BLaER1 treated with 17β-estradiol and CSF1 and Interleukin-3, amounts not matched to agents 10 nM and 100 nM (cell line): ENCODE measurements around the gene UBE3B.

Experiments
- H3K27ac ChIP-seq, 11 experiments: shearing (Covaris generic); formaldehyde crosslinking; 2 replicates each; pipeline ENCODE4 v1.8.1; 2022
- H3K27me3 ChIP-seq, 11 experiments: shearing (Covaris generic); formaldehyde crosslinking; 2 replicates each; pipeline ENCODE4 v1.8.1; 2022
- H3K36me3 ChIP-seq, 11 experiments: shearing (Covaris generic); formaldehyde crosslinking; 2 replicates each; pipeline ENCODE4 v1.8.1; 2022
- H3K4me1 ChIP-seq, 10 experiments: shearing (Covaris generic); formaldehyde crosslinking; 2 replicates each; pipeline ENCODE4 v1.8.1; 2022
- H3K4me2 ChIP-seq, 11 experiments: shearing (Covaris generic); formaldehyde crosslinking; 2 replicates each; pipeline ENCODE4 v1.8.1; 2022
- H3K4me3 ChIP-seq, 10 experiments: shearing (Covaris generic); formaldehyde crosslinking; 2 replicates each; pipeline ENCODE4 v1.8.1; 2022
- H3K9ac ChIP-seq, 11 experiments: shearing (Covaris generic); formaldehyde crosslinking; 2 replicates each; pipeline ENCODE4 v1.8.1; 2022
- H3K9me3 ChIP-seq, 11 experiments: shearing (Covaris generic); formaldehyde crosslinking; replicated peaks in 1 of 11; 2 replicates each; pipeline ENCODE4 v1.8.1; 2022
- H4K20me1 ChIP-seq, 11 experiments: shearing (Covaris generic); formaldehyde crosslinking; 2 replicates each; pipeline ENCODE4 v1.8.1; 2022
- Cebpa-rat ChIP-seq, 11 experiments: shearing (Covaris generic); IDR thresholded peaks; 2 replicates each; pipeline ENCODE4 v1.8.1; 2022

Gene UBE3B

DNA sequence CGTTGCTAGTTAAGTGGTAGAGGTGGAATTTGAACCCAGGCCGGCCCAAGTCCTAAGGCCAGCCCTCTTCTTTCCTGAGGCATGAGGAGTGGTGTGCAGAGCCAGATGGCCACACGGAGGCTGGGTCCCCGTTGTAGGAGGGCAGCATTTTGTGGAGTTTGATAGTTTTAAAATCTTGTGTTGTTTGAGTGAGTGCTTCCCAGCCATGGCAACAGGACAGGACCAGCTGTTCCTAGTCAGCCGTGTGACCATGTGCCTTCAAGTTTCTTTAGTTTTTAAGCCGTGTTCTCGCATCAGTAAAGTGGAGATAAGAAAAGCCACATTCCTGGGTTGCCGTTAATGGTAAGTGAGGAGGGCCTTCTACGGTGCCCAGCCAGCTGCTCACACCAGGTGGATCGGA lies 44.4 kb downstream of the UBE3B start:
- TF ChIP-seq Cebpa-rat (IDR thresholded peaks at IDR 0.05): no peak
- H3K4me1 ChIP-seq: peaks cover 0 to 6% (median 4%) of the 10 kb centered on the region in 10 experiments; a peak in 10 of 20 replicates
- H3K9me3 ChIP-seq: no peaks in the 10 kb centered on the region
- peaks cover 81 to 97% (median 94%) of the 10 kb centered on the region in 11 experiments for H3K36me3 ChIP-seq
- no peak overlapping the region for H3K4me3 ChIP-seq
- H3K4me2 ChIP-seq: no peak overlapping the region
- H4K20me1 ChIP-seq: peaks cover 0 to 19% (median 0%) of the 10 kb centered on the region in 11 experiments; a peak in 4 of 22 replicates
- no peaks in the 10 kb centered on the region for H3K27me3 ChIP-seq
- no peak overlapping the region for H3K27ac ChIP-seq
- H3K9ac ChIP-seq: no peak overlapping the region

DNA sequence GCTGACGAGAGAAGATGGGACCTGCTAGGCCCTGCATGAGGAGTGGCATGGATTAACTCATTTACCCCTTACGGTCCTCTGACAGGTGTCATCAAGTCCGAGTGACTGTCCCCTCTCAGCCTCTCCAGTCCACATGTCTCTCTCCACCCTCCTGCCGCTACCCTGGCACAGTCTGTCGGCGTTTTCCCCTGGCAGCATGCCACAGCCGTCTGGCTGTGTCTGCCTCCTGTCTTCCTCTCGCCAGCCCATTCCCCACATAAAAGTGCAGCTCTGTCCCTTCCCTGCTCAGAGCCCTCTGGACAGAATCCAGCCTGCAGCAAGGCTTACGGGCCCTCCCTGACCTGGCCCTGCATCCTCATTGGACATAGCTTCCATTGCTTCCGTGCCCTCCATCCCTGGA lies 45.6 kb downstream of the UBE3B start:
- Histone ChIP-seq H3K27ac (no peak overlapping the region), H3K27me3 (no peaks in the 10 kb centered on the region), H3K4me3 (no peak overlapping the region), H3K9me3 (no peaks in the 10 kb centered on the region), H3K36me3 (peaks cover 80 to 97% (median 93%) of the 10 kb centered on the region in 11 experiments), H3K4me1 (peaks cover 0 to 6% (median 4%) of the 10 kb centered on the region in 10 experiments; a peak in 10 of 20 replicates), H3K9ac (no peak overlapping the region), H4K20me1 (peaks cover 0 to 9% (median 0%) of the 10 kb centered on the region in 11 experiments; a peak in 3 of 22 replicates), H3K4me2 (no peak overlapping the region)
- no peak for TF ChIP-seq Cebpa-rat (IDR thresholded peaks at IDR 0.05)

DNA sequence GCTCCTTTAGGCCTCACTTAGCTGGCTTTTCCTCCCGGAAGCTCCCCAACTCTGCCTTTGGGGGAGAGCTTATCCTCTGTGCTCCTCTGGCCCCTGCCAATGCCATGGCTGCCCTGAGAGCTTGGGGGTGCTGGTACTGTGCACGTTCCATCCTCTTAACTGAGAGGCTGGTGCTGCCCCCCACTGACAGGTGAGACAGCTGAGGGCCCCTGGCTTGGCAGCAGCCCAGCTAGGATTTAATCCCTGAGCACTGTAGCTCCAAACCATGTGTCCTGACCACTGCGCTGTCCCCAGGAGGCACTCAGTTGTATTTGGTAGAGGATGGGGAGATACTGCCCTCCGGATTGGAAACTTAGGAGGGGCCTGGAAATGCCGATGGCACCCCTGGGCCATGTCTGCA lies 46.1 kb downstream of the UBE3B start:
- H3K4me1 ChIP-seq: peaks cover 0 to 6% (median 4%) of the 10 kb centered on the region in 10 experiments; a peak in 10 of 20 replicates
- no peak overlapping the region for H3K4me2 ChIP-seq
- H4K20me1 ChIP-seq: peaks cover 0 to 7% (median 0%) of the 10 kb centered on the region in 11 experiments; a peak in 3 of 22 replicates
- H3K9ac ChIP-seq: no peak overlapping the region
- no peaks in the 10 kb centered on the region for H3K27me3 ChIP-seq
- no peak overlapping the region for H3K4me3 ChIP-seq
- H3K36me3 ChIP-seq: peaks cover 79 to 97% (median 92%) of the 10 kb centered on the region in 11 experiments
- TF ChIP-seq Cebpa-rat (IDR thresholded peaks at IDR 0.05): no peak
- H3K9me3 ChIP-seq: no peaks in the 10 kb centered on the region
- no peak overlapping the region for H3K27ac ChIP-seq

DNA sequence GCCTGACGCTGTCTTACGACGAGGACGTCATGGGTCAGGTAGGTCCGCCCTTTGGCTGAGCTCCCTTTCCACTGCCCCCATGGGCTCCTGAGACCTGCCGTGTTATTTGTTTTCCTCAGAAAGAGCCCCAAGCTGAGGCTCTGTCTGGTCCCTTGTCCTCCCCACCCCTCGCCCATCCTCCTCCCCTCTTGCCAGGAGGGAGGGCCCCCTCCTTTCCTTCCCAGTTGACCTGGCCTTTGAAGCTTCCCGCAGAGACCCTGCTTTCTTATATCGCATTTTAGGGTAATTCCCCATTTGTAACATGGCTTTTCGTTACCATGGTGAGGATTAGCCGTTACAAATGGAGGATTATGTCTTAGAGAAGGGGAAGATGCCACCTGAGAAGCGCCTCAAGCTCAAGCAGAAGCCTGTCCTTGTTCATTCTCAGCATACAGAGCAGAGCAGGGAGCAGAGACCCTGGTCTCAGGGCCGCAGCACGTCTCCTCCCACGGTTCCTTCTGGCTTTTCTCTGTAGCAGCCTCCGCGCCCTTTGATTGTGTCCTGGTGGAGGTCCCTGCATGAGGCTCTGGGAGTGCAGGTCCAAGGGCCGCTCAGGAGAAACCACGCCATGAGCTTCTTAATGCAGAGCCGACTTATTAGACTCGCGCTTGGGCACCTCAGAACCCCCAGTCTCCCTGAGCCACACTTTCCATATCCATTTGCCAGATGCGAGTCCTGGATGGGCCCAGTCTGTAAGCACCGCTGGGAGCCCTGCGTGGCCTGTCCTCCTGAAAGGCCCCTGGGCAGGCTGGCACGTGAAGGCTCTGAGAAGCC lies 47.2 kb downstream of the UBE3B start:
- no peak overlapping the region for H3K9ac ChIP-seq
- no peaks in the 10 kb centered on the region for H3K9me3 ChIP-seq
- H3K4me2 ChIP-seq: no peak overlapping the region
- no peak overlapping the region for H3K4me3 ChIP-seq
- peaks cover 0 to 12% (median 0%) of the 10 kb centered on the region in 11 experiments; a peak in 2 of 22 replicates for H4K20me1 ChIP-seq
- H3K4me1 ChIP-seq: peaks cover 0 to 4% (median 0%) of the 10 kb centered on the region in 10 experiments; a peak in 2 of 20 replicates
- peaks cover 78 to 100% (median 94%) of the 10 kb centered on the region in 11 experiments for H3K36me3 ChIP-seq
- no peak overlapping the region for H3K27ac ChIP-seq
- H3K27me3 ChIP-seq: no peaks in the 10 kb centered on the region
- no peak for TF ChIP-seq Cebpa-rat (IDR thresholded peaks at IDR 0.05)

DNA sequence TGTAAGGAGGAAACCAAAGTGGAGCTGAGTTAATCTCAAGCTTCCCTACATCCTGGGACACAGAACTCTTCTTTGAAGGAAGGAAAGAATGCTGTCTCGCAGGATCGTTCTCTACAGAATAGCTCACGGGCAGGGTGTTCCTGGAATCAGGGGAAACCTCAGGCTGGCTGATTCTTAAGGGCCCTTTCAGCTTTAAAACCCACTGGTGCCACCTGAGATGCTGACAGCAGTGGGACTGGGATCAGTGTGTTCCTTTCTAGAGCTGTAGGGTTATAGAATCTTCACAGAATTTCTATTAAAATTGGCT lies 47.8 kb downstream of the UBE3B start:
- no peaks in the 10 kb centered on the region for H3K9me3 ChIP-seq
- peaks cover 0 to 3% (median 0%) of the 10 kb centered on the region in 10 experiments; a peak in 2 of 20 replicates for H3K4me1 ChIP-seq
- H3K9ac ChIP-seq: no peak overlapping the region
- peaks cover 78 to 100% (median 94%) of the 10 kb centered on the region in 11 experiments for H3K36me3 ChIP-seq
- H3K27me3 ChIP-seq: no peaks in the 10 kb centered on the region
- peaks cover 0 to 12% (median 0%) of the 10 kb centered on the region in 11 experiments; a peak in 4 of 22 replicates for H4K20me1 ChIP-seq
- H3K4me3 ChIP-seq: no peak overlapping the region
- no peak overlapping the region for H3K4me2 ChIP-seq
- no peak for TF ChIP-seq Cebpa-rat (IDR thresholded peaks at IDR 0.05)
- H3K27ac ChIP-seq: no peak overlapping the region

DNA sequence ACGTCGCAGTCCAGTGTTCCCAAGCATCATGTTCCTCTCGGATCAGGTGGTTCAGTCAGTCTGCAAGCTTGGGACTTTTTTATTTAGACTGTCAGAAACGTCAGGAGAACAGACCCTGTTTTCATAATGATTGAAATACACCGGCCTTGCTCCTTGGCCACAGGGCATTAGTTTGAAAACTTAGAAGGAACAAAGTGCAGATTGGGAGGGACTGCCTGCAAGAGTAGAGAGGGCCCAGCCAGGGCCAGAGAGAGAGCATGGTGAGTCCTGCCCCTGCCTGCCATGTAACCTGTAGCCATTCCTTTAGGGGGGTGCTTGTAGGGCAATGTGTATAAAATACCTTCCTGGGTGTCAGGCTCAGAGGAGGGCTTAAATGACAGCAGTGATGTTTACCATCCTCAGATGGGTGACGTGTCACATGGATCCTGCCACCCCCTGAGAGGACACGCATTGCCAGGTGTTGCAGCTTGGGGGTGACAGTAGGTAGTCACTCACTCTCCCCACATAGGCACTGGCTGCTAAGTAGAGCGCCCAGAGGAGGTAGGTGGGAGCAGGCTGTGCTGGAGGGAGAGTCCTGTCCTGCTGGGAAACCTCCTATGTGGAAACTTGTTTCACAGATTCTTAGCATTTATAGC lies 50.2 kb downstream of the UBE3B start:
- H4K20me1 ChIP-seq: peaks cover 0 to 21% (median 0%) of the 10 kb centered on the region in 11 experiments; a peak in 5 of 22 replicates
- no peak for TF ChIP-seq Cebpa-rat (IDR thresholded peaks at IDR 0.05)
- H3K4me1 ChIP-seq: no peaks in the 10 kb centered on the region
- H3K4me3 ChIP-seq: no peak overlapping the region
- no peak overlapping the region for H3K4me2 ChIP-seq
- H3K27me3 ChIP-seq: no peaks in the 10 kb centered on the region
- H3K9ac ChIP-seq: no peak overlapping the region
- no peaks in the 10 kb centered on the region for H3K9me3 ChIP-seq
- no peak overlapping the region for H3K27ac ChIP-seq
- peaks cover 61 to 100% (median 89%) of the 10 kb centered on the region in 11 experiments for H3K36me3 ChIP-seq

DNA sequence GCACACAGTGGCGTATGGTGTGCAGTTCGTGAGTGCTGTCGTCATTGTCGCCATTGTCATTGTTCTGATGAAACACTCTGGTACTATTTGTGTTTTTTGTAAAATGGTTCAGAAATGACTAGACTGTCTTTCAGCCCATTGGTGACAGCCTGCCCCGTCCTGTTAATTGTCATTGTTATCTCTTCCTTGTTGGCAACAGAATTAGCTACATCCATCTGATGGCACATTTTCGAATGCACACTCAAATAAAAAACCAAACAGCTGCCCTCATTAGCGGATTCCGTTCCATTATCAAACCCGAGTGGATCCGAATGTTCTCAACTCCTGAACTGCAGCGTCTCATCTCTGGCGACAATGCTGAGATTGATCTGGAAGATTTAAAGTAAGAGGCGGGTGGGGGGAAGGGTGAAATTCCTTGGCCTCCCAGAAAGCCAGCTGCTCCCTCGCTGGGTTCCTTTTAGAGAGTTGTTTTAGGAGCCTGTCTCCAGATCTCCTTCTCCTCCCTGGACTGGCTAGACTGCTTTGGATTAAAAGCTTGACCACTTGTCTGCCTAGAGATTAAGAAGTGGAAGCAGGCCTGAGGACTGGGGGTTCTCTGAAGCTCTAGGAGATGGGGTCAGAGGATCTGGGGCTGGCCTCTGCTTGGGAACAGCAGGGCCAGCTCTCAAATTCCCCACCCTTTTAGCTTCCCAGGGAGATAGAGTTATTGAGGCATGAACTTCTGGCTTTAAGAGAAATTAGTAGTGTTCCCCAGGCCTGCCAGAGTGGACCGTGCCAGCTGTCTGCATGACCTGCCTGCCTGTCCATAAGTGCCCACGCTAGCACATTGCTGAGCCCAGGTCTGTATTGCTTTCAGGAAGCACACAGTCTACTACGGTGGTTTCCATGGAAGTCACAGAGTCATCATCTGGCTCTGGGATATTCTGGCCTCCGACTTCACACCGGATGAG lies 52.5 kb downstream of the UBE3B start:
- no peaks in the 10 kb centered on the region for H3K4me1 ChIP-seq
- no peak for TF ChIP-seq Cebpa-rat (IDR thresholded peaks at IDR 0.05)
- H3K4me3 ChIP-seq: no peak overlapping the region
- H3K27me3 ChIP-seq: no peaks in the 10 kb centered on the region
- H3K36me3 ChIP-seq: peaks cover 48 to 100% (median 80%) of the 10 kb centered on the region in 11 experiments
- no peak overlapping the region for H3K27ac ChIP-seq
- peaks cover 0 to 31% (median 0%) of the 10 kb centered on the region in 11 experiments; a peak in 4 of 22 replicates for H4K20me1 ChIP-seq
- no peak overlapping the region for H3K9ac ChIP-seq
- H3K4me2 ChIP-seq: no peak overlapping the region
- H3K9me3 ChIP-seq: no peaks in the 10 kb centered on the region

DNA sequence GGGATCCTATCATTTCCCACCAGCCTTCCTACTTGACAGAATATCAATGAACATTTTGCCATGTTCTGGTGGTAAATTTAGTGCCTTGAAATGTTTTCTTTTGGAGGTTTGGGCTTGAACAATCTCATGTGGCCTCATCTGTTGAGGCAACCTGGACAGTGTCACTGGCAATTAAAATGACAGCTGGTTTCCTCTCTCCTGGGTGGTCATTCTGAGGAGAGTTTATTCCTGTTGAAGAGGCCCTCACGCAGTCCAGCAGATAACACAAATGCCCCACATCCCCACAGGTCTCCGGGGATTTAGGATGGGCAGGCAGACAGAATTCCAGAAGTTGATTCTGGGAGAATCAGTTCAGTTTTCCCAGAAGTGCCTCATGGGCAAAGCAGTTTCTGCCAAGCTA lies 54.0 kb downstream of the UBE3B start:
- Histone ChIP-seq H3K4me2 (no peak overlapping the region), H4K20me1 (peaks cover 0 to 28% (median 0%) of the 10 kb centered on the region in 11 experiments; a peak in 4 of 22 replicates), H3K4me3 (no peak overlapping the region), H3K9me3 (no peaks in the 10 kb centered on the region), H3K27ac (no peak overlapping the region), H3K9ac (no peak overlapping the region), H3K4me1 (no peaks in the 10 kb centered on the region), H3K36me3 (peaks cover 34 to 100% (median 72%) of the 10 kb centered on the region in 11 experiments), H3K27me3 (no peaks in the 10 kb centered on the region)
- TF ChIP-seq Cebpa-rat (IDR thresholded peaks at IDR 0.05): no peak
